Pericardium fibroblast (primary cell): ENCODE data around the gene MAGEB17. TPM values are rescaled to one million over a fixed set of nuclear protein-coding genes. Genes with fewer than 3 reads are reported as not detected.

Source experiments
- total RNA-seq: library from RNA; depleted of rRNA; stranded (reverse); fragments of >200 nt; gene quantifications from 2 replicates; pipeline ENCODE4 v1.2.3, GENCODE V29; 2015

MAGEB17 gene, protein sequence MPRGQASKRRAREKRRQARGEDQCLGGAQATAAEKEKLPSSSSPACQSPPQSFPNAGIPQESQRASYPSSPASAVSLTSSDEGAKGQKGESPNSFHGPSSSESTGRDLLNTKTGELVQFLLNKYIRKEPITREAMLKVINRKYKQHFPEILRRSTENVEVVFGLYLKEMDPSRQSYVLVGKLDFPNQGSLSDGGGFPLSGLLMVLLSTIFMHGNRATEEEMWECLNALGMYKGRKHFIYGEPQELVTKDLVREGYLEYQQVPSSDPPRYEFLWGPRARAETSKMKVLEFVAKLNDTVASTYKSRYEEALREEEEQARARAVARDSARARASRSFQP
- total RNA-seq = not detected in 2 replicates

DNA sequence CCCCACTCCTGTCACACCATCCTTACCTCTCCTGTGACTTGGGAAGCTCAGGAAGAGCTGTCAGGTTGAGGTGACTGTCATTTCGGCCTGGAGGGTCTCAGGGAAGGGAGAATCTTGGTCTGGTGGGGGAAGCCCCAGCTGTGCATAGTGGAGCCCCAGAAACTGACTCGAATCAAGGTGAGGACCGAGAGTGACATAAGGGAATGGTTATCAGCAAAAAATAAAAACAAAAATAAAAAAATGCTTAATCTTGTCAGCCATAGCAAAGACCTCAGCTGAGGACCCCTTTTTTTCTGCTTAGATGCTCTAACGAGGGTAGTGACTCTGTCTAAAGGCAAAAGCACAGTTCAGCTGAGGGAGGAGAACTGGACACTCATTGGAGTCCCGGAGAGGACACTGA, at the start of gene MAGEB17:
Gene MAGEB17 (plus strand): TSS at position 301 of the 400 bp plus-strand sequence. CDS start 2,902 bp downstream, outside the sequence.

DNA sequence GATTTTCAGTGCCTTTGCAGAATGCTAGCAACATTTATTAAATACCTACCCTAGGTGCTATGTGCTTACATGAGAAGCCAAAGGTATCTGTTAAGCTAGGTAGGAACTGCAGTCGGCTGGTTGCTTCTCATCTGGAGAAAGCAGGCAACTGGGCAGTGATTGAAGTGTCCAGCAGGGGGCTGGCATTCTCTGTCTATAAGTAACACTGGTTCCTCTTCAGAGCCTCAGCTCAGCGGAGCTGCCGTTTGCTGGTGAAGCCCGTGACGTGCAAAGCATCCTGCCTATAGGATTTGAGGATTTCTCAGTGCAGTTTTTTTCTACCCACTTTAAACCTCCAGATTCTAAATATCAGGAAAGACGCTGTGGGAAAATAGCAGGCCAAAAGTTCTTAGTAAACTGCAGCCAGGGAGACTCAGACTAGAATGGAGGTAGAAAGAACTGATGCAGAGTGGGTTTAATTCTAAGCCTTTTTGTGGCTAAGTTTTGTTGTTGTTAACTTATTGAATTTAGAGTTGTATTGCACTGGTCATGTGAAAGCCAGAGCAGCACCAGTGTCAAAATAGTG, 44.0 kb upstream of the MAGEB17 start, which contains the start of gene GRPR:
Gene GRPR (plus strand): TSS at position 344 of the 565 bp plus-strand sequence. CDS start 389 bp downstream, outside the sequence.

Other genes with a start within 250 kb of the MAGEB17 start
- not detected in 2 replicates for gene GRPR, start 43.9 kb upstream of the MAGEB17 start, total RNA-seq